ENCODE measurements around the gene LGR6.

GRCh38 chr1:202240956-202241355, 47.4 kb downstream of the LGR6 start:
- TF ChIP-seq CTCF (IDR thresholded peaks at IDR 0.05; ENCODE audit: low read length) (no peak), EZH2 (optimal IDR thresholded peaks at IDR 0.05; ENCODE audit: low read depth, low read length) (no peak), EZH2phosphoT487 (IDR thresholded peaks at IDR 0.05; ENCODE audit: low read length) (no peak)

Measured in MM.1S (cell line).